GM21515 (cell line): Measurements from ENCODE around the gene PARD3.
"Not testable (repeated sequence)": the region's sequence is repeated elsewhere in the genome, so short reads cannot be mapped to it uniquely, and the experiment has no call there.

Source experiments
- ATAC-seq: cut with Tn5 transposase; IDR thresholded peaks from one replicate; pipeline ENCODE4 v1.9.1; 2021; ENCODE audit not compliant: unreplicated experiment

The PARD3 gene

DNA sequence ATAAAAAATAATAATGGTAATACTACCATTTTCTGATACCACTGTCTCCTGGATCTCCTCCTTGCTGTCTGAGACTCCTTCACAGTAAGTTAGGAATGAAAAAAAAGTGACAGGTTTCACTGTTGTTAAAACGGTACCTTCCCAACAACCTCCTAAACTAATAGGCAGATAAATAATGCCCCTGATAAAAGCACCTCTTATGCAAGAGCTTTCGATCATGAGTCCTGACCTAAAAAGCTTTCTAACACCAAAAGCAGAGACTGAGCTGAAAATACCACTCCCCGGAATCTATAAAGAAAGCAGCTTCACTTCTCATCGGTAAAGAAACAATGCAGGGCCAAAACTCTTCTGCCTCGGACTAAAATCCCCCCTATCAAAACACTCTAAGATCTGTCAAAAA, 14.5 kb downstream of the PARD3 start:
- ATAC-seq = no peak

DNA sequence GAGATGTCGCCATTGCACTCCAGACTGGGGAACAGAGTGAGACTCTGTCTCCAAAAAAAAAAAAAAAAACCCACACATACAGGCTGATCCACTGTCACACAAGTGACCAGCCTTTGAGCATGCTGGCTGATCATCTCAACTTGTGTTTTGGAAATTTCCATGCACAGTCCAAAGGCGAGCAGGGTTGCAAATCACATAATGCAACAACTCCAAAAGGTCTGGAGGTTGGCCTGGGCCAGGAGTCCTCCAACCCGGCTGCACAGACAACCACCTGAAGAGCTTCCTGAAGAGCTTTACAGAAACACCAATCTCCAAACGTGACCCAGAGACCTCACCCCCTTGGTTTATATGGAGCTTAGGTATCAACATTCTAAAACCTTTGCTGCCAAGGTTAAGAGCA, 16.4 kb downstream of the PARD3 start:
- ATAC-seq = no peak

DNA sequence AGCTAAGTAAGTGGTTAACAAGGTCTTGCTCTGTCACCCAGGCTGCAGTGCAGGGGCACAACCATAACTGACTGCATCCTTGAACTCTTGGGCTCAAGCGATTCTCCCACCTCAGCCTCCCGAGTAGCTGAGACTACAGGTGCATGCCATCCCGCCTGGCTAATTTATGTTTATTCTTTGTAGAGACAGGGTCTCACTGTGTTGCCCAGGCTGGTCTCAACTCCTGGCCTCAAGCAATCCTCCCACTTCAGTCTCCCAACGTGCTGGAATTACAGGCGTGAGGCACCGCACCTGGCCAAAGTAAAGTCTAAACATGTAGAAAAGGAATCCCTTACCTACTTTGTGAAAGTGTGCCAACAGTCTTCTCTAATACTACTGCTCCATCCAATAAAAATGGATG, 17.9 kb downstream of the PARD3 start:
- no peak for ATAC-seq

DNA sequence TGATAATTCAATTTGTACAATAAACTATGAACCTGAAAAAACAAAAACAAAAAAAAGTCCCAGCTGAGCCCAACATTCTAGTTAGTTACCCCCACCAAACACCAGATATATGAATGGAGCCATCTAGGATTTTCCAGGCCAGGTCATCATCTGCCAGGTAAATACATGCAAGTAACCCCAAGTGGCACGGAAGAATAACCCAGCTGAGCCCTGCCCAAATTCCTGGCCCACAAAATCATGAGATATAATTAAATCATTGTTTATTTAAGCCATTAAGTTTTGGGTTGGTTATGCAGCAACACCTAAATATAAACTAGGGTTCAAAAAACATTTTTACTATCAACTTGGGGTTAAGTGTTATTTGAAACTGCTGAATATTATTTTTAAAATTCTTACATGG, 19.0 kb downstream of the PARD3 start:
- no peak for ATAC-seq

DNA sequence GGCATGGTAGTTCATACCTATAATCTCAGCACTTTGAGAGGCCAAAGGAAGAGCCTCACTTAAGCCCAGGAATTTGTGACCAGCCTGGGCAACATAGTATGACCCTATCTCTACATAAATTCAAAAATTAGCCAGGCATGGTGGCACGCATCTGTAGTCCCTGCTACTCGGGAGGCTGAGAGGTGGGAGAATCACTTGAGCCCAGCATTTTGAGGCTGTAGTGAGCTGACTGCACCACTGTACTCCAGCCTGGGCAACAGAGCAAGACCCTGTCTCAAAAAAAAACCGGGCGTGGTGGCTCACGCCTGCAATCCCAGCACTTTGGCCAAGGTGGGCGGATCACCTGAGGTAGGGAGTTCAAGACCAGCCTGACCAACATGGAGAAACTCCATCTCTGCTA, 19.8 kb downstream of the PARD3 start:
- no peak for ATAC-seq

DNA sequence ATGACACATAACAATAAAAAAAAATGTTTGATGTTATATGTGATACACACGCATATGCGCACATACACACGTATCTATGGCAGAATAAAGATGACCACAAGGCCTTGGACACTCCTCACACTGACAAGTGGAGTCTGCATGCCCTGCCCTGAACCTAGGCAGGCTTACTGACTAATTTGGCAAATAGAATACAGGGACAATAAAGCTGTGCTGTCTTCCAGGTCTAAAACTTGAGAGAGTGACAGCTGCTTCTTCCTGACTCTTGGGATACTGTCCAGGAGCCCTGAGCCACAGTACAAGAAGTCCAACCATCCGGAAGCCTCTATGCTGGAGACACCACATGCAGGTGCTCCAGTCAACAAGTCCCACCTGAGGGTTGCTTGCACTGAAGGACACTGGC, 20.3 kb downstream of the PARD3 start:
- ATAC-seq = no peak

DNA sequence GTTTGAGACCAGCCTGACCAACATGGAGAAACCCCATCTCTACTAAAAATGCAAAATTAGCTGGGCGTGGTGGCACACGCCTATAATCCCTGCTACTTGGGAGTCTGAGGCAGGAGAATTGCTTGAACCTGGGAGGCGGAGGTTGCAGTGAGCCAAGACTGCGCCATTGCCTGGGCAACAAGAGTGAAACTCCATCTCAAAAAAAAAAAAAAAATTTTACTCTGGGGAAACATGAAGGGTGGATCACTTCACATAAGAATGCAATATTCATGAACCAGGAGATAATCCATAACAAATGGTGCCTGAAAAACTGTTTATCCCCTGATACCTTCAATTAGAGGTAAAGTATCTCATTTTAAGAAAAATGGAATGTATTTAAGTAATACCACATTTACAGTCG, 21.5 kb downstream of the PARD3 start:
- not testable (repeated sequence) for ATAC-seq

DNA sequence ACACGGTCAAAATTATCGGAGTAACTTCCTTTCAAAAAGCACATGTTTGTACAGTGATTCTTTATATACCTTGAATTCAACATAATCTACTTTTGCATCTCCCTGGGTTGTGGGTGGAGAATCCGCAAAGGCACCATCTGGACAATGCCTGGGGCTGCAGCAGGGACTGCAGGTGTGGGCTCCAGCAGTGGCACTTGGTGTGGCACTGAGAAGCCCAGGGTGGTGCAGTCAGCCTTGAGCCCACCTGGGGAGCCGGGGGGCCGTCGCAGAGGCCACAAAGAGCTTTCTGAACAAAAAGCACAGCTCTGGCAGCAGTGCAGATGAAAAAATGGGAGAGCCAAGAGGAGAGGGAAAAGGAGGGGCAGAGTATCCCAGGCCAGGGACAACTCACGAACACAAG, 22.2 kb downstream of the PARD3 start:
- no peak for ATAC-seq

DNA sequence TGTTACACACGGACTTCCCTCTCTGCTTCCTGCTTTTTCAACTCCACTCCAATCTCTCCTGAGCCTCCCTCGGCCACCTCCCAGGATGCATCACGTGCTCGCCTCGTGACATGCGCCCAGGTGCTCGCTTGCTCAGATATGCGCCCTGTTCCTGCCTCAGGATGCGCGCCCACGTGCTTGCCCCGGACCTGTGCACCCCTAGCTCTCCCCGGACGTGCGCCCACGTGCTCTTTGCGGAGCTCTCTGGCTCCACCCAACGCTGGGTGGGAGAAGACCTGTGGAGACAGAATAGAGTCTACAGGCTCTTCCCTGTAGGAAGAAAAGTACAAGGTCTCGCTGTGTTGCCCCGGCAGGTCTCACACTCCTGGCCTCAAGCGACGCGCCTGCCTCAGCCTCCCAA, 23.1 kb downstream of the PARD3 start:
- ATAC-seq = no peak

DNA sequence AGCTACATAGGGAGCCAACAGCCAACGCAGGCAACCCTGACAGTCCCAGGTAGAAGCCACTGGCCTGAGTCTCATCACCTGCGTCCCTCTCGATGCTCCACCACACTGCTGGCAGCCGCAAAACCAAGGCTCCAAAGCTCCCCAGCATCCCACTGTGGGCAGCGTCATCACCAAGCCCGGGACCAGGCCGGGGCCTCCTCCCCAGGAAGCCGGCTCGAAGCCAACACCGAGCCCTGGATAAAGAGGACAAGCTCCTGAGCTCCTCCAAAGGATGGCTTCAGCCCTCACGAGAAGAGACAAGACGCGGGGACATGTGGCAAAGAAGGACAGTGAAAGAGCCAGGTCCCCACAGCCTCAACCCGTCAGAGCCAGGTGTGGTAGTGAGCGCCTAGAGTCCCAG, 23.9 kb downstream of the PARD3 start:
- ATAC-seq = no peak

DNA sequence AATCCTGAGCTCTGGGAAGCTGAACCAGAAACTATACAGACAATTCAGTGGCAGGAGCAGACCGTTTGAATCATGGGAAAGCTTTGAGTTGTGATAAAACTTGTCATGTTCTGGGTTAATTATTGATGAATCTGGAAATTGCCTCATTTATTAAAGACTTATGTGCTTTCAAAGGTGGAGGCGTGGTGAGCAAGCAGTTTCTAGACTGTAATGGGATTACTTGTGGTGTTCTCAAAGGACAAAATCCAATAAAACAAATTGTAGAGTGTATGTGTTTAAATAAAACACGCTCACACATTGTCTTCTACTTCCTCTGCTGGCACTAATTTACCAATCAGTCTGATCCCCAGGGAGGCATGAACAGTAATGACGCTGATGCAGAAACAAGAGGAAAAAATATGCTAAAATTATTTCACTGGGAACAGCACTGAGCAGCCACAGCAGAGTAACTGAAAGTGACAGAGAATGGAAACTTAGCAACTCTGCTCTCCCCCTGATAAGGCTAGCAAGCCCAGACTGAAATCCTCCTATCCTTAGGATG, 25.1 kb downstream of the PARD3 start:
- ATAC-seq = no peak

DNA sequence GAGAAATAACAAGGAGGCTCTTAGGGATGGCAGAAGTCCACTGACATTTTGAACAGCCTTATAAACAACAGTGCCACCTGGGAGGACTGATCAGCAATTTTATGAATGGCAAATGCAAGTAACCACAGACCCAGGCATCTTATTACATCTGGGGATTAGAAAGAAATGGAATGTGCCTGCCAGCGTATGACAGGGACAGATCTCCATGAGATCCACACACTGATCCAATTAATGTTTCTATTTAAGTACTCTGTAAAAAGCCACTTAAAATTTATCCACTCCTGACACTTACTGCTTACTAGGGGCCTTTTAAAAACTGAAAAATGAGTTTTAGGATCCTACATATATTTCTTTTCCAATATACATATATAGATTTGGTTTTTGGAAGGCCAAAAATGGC, 28.6 kb downstream of the PARD3 start:
- ATAC-seq = no peak

DNA sequence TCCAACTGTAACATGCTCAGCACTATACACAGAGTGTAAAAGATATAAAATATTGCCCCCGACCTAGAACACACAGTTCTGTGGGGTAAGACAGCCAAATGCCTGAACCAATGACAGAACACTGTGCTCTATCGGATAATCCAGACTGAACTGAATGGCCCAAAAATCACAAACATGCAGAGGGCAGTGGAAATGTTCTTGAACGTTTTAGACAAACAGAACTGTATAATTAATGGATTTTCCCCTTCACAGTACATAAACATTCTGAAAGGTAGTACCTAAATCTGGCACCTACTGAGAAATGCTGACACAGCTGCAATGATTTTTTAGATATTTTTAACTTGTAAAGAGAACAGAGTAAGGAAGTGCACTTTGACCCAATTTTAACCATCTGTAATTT, 33.4 kb downstream of the PARD3 start:
- no peak for ATAC-seq

DNA sequence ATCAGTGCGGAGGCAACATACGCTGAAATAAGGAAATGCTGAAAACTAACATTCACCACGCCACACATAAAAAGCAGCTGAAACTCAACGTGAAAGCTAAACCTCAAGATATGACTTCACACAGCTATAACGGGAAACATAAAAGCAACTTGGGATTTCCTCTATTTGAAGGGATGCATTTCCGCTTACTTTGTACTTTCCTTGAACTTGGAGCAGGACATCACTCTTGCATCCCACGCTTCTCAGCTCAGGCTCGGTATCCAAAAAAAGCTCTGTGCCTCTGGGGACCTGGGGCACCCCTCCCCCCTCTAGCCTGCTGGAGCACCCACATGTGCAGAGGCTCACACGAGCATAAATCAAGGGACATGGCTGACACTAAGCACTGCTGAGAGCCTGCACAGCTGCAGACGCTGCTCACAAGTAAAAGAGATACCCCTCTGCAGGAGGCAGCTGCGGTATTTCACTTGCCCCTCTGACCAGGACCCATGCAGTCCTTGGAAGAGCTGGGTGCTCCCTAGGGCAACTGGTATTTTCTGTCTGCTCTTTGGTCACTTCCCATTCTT, 34.2 kb downstream of the PARD3 start:
- ATAC-seq = peak; percentile 85

DNA sequence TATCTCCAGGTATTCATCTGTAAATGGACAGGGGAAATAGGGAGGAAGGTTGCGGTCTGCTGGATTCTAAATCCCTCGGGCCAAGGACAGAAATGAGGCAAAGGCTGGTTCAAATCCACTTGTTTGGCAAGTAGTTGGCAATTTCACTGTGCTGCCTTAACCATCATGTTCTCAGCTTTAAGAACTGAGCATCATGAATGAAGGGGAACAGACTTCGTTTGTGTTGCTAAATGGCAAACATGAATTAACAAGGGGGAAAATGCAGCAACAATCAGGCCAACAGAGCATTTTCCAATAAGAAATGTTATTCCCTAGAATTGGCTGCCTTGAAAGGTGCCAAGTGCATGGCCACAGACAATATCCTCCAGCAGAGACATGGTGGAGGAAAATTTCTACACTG, 36.9 kb downstream of the PARD3 start:
- ATAC-seq = no peak

DNA sequence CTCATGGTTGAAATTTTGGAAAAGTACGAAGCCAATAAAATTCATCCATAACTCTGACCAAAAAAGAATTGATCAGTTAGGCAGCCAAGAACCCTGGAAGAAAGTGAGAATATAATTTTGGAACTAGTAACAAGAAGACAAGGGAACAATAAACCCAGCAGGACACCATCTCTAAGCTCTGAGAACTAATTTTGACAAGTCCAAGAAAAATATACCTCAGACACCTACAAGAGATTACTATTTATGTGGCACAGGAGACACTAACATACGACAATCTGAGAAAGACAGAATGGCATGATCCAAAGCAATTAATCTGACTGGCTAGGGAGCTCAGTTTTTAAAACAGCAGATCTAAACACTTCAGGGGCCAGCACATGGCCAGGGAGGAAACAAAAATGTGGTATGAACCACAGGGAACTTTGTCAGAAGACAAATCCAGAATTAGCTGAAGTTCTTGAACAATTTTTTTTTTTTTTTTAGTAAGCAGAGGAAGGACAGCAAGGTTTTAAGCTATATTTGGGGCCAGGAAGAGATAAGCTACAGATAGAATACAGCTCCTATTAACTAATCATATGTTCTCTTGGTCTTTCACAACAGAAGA, 38.9 kb downstream of the PARD3 start:
- no peak for ATAC-seq

DNA sequence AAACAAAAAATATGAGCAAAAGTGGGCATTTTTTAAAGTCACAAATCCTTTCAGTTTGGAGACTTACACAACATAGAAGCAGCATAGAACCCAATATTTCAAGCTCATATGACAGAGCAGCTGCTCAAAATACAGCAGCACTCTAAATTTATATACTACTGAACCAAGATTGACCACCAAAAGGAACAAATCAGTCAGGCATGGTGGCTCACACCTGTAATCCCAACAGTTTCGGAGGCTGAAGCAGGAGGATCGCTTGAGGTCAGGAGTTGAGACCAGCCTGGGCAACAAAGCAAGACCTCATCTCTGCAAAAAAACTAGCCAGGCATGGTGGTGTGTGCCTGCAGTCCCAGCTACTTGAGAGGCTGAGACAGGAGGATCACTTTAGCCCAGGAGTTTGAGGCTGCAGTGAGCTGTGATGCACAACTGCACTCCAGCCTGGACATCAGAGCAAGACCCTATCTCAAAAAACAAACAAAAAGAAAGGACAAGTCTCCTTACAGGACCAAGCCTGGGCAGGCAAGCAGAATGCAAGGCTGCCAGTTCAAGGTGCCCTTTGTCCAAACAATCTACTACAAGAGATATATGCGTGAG, 40.0 kb downstream of the PARD3 start:
- ATAC-seq = no peak

DNA sequence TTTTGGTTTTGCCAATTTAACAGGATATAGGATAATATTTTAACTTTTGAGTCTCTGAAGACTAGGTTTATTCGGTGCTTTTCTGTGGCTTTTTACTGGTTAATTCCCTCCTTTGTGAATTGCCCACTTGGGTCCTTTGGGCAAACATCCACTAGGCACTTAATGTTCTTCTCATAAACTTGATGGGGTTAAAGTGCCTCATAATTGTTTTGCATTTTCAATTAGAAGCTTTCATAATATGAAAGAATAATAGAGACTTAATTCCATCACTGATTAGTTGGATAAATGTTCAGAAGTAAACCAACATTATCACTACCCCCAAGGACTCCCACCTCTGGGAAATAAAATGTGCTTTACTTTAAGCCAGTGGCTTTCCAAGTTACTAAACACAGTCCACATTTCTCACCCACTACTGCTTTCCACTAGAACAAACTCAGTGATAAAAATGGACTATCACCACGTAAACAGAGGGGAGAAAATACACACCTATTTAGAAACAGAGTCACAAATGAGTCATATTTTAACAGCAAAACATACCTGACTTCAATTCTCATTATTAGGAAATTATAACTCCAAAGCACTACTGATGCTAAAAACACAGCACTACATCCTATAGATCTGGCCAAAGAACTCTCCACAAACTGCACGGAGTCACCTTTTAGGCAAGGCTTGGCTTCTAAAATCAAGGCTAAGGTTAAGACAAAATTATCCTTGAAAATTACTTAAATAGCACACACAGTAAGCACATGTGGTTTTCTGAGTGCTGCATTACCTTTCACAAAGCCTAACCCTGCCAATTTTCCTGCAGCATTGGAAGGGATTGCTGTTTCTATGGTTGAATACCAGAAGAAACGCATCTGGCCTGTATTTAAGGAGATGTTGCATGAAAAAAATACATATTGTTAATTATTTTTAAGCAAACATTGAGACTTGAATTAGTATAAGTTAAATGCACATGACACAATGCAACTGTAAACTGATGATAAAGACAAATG, 41.2 kb downstream of the PARD3 start:
- ATAC-seq = no peak

DNA sequence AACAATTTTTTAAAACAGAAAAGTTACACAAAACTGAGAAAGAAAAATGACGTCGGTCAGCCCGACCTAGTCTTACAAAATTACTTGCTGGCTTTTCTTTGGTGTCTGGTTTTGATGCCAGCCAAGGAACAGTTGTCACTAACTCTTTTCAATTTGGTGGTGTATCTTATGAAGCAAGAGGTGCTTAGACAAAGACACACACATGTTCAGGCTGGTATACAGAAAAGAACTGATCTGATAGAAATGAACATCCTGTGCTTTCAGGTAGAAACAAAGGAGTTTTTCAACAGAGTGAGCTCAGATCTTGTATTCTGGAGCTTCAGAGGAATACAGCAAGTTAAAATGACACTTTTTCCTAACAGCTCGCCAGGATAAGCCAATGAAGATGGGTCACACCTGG, 43.6 kb downstream of the PARD3 start:
- ATAC-seq = no peak

DNA sequence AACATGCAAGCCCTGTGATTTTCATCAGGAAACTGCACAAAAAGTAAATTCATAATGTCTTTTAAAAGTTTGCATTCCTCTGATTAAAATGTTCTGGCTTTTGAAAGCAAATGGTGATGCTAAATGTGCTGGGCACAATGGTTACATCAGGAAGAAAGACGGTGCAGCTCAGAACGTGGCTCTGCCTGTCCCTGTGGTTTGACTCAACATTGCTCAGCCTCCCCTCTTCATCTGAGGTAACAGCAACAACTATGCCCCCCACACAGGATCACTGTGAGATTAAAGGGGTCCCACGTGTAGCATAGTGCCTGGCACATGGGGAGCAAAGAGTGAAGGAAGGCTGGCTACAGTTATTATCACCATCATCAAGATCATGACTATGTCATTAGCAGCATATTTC, 44.0 kb downstream of the PARD3 start:
- no peak for ATAC-seq

DNA sequence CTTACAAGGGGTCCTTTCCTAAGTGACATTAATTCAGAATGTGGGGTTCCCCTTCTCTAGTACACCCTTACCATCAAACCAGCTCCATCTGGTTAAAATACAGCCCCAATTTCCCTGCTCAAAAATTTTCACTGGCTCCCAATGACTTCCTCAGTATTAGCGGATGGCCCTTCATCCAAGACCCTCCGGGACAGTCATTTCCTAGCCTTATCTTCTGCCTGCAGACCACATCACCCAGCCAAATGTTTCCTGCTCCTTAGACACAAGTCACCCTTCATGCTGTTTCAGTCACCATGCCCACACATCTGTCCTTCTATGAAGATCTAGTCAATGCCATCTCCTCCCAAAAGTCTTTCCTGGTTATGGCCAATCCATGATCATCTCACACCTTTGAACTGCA, 45.2 kb downstream of the PARD3 start:
- no peak for ATAC-seq

DNA sequence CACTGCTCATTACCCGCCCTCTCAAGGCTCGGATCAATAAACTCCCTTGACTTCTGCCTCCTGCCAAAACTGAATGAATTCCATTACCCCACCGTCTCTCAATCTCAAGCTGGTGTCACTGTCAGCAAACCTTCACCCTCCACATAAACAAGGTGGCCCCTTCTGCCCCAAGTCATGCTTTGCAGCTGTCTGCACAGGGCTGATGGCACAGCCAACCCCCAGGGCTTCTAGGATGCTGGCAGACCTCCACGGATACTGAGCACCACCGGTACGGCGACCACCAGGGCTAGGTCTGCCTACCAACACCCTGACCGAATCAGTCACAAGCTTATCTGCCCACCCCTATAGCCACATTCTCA, 46.1 kb downstream of the PARD3 start:
- ATAC-seq = no peak
